Measurements from ENCODE around the gene RNF141.

The RNF141 gene

DNA sequence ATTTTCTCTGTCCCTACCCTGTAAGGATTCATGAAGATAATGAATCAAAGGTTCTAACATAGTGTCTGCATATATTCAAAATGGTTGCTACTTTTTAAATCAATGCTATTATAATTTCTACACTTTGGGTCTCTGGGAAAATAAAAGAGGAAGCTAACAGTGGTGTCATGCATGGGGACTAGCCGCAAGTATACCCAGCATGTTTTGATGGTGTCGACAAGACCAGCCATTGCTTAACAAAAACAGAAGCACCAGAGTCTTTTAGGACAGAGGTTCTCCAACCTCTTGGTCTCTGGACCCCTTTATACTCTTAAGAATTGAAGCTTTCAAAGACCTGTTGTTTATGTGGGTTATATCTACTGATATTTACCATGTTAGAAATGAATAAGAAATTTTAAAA, 37.8 kb downstream of the RNF141 start:
- no peak for DNase-seq (ENCODE audit: low read depth)
- TF ChIP-seq, protein P1, sequence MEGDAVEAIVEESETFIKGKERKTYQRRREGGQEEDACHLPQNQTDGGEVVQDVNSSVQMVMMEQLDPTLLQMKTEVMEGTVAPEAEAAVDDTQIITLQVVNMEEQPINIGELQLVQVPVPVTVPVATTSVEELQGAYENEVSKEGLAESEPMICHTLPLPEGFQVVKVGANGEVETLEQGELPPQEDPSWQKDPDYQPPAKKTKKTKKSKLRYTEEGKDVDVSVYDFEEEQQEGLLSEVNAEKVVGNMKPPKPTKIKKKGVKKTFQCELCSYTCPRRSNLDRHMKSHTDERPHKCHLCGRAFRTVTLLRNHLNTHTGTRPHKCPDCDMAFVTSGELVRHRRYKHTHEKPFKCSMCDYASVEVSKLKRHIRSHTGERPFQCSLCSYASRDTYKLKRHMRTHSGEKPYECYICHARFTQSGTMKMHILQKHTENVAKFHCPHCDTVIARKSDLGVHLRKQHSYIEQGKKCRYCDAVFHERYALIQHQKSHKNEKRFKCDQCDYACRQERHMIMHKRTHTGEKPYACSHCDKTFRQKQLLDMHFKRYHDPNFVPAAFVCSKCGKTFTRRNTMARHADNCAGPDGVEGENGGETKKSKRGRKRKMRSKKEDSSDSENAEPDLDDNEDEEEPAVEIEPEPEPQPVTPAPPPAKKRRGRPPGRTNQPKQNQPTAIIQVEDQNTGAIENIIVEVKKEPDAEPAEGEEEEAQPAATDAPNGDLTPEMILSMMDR (IDR thresholded peaks at IDR 0.05; ENCODE audit: control insufficient read depth, insufficient read depth, low read depth, low read length, missing control alignments) = no peak

DNA sequence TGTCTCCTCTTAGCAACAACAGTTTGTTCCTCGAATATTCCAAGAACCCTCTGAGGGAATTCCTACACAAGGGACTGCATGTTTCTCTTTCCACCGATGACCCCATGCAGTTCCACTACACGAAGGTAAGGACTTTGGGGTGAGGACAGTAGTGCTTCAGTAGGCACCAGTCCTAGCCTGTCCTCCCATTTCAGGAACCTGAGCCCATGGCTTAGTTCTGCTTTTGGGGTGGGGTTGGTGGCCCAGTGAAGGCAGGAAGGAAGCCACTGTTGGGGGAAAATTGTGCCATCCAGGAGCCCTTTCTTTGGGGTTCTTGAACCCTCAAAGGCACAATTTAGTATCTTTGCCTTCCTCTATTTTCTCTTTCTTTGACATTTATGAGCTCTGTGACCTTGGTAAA, 38.2 kb downstream of the RNF141 start:
- no peak overlapping the region for H3K4me3 ChIP-seq (ENCODE audit: control insufficient read depth, low read depth, low read length)
- TF ChIP-seq, protein P1 (IDR thresholded peaks at IDR 0.05; ENCODE audit: control insufficient read depth, insufficient read depth, low read depth, low read length, missing control alignments) = no peak
- no peak for DNase-seq (ENCODE audit: low read depth)

More for the DNA sequence above, 37.8 kb downstream of the RNF141 start:
- no peak overlapping the region for H3K4me3 ChIP-seq (ENCODE audit: control insufficient read depth, low read depth, low read length)

DNA sequence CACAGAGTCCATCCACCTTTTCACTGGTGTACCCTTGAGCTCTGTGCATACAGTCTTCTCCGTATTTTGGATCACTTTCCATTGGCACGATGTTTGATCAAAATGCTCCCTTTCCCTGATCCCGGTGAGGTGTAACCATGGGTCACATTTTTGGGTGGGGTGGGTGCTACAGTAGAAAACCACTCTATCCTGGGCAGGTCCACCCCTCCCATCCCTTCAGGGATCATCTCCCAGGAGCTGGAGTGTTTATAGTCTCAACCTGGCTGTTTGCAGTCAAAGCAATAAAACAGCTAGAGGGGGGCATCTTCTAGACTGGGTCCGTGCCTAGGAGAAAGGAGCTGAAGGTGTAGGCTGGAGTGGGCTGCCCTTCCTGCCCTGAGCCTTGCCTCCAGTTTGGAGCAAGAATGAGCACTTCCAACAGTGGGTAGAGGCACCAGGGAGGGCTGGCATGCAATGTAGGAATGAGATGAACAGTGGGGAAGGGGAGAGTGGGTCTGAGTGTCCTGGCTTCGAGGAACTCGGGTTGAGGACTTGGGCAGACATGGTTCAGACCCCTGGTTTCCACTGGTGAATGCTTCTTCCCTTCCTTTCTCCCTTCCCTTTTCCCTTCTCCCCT, 38.8 kb downstream of the RNF141 start:
- DNase-seq (ENCODE audit: low read depth) = no peak

DNA sequence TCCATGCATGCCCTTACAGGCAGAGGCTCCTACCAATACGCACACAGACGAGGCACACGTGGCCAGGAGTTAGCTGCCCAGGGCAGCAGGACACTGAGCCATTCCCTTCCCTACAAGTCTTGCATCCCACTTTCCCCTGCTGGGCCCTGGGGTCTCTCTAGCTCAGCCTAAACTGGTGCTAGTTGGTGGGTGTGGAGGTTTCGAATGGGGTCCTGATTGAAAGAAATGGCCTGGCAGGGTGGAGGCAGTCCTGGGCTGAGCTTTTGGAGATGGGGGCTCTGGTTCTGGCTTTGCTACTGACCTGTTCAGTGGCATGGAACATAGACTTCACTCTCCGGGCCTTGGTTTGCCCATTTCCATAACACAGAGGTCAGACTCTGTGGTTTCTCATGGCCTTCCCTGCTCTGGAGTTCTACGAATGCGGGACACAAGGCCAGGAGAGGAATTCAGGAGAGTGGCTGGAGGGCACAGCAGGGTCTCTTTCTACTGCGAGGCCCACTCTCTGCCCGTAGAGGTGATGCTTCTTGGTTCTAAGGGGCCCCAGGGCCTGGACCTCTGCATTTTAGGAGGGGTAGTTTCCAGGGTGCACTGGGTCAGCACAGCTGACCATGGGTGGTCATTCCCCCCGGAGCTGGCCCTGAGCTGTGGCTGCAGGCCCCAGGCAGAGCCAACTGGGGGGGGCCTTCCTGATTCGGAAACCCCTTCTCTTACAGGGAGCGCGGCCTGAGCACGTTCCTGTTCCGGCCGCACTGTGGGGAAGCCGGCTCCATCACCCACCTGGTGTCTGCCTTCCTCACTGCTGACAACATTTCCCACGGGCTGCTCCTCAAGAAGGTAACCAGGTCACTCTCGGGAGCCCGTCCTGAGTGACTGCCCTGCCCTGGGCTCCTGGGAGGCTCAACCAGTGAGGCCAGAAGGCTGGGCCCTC, 40.0 kb downstream of the RNF141 start:
- H3K4me3 ChIP-seq (ENCODE audit: control insufficient read depth, low read depth, low read length) = no peak overlapping the region
- TF ChIP-seq, protein P1 (IDR thresholded peaks at IDR 0.05; ENCODE audit: control insufficient read depth, insufficient read depth, low read depth, low read length, missing control alignments) = no peak
- DNase-seq (ENCODE audit: low read depth) = no peak

More for the DNA sequence above, 38.8 kb downstream of the RNF141 start:
- TF ChIP-seq, protein P1 (IDR thresholded peaks at IDR 0.05; ENCODE audit: control insufficient read depth, insufficient read depth, low read depth, low read length, missing control alignments) = no peak
- H3K4me3 ChIP-seq (ENCODE audit: control insufficient read depth, low read depth, low read length) = no peak overlapping the region

DNA sequence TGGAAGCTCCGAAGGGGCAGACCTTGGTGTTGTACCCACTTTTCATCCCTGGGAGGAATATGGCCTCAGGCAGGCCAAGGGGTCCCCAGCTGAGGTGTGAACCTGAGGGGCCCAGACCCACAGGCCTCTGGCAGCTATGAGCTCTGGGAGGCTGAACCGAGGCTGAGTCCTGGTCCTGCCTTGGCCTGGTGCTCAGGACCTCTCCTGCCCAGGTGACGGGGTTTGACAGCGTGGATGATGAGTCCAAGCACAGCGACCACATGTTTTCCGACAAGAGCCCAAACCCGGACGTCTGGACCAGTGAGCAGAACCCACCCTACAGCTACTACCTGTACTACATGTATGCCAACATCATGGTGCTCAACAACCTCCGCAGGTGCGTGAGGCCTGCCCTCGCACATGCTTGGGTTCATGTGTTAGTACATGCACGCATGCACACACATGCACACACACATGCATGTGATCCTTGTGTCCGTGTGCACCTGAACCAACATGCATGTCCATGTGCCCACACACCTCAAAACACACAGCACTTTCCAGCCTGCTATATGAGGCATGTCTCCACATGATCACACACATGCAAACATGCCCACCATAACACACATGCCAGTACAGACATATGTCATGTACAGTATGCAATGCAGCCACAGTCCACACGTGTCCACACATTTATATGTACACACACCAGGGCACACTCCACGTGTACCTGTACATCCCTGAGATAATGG, 40.9 kb downstream of the RNF141 start:
- TF ChIP-seq, protein P1 (IDR thresholded peaks at IDR 0.05; ENCODE audit: control insufficient read depth, insufficient read depth, low read depth, low read length, missing control alignments) = no peak
- no peak for DNase-seq (ENCODE audit: low read depth)

DNA sequence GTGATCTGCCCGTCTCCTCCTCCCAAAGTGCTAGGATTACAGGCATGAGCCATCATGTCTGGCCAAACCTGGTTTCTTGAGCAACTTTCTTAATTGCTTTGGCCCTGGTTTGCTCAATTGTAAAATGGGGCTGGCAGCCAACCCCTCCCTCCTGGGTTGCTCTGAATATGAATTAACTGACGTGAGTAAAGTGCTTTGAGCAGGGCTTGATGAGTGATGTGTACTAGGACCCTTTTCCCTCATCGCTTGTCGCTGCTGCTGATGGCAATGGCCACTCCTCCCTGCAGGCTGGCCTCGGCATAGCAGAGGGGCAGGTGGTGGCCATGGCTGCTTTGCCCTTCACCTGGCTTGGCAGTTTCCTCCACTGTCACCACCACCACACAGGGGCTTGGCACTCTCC, 41.5 kb downstream of the RNF141 start:
- TF ChIP-seq, protein P1 (IDR thresholded peaks at IDR 0.05; ENCODE audit: control insufficient read depth, insufficient read depth, low read depth, low read length, missing control alignments) = no peak
- no peak for DNase-seq (ENCODE audit: low read depth)
- no peak overlapping the region for H3K4me3 ChIP-seq (ENCODE audit: control insufficient read depth, low read depth, low read length)

More for the DNA sequence above, 40.9 kb downstream of the RNF141 start:
- no peak overlapping the region for H3K4me3 ChIP-seq (ENCODE audit: control insufficient read depth, low read depth, low read length)

Measured in AG09309 (cell line).